Ishikawa (cell line): ENCODE data around the gene MAGI1.

Experiments used
- CEBPB ChIP-seq: IDR thresholded peaks from 2 replicates; pipeline ENCODE4 v1.6.1; 2012
- CREB1 ChIP-seq: IDR thresholded peaks from 2 replicates; pipeline ENCODE4 v1.6.1; 2012; ENCODE audit warnings: low read depth
- EGR1 ChIP-seq: IDR thresholded peaks from 2 replicates; pipeline ENCODE4 v1.6.1; 2012
- EP300 ChIP-seq: IDR thresholded peaks from 2 replicates; pipeline ENCODE4 v1.6.1; 2012; ENCODE audit warnings: borderline replicate concordance
- FOXM1 ChIP-seq: IDR thresholded peaks from 2 replicates; pipeline ENCODE4 v1.6.1; 2012; ENCODE audit warnings: low read depth, borderline replicate concordance
- MAX ChIP-seq: IDR thresholded peaks from 2 replicates; pipeline ENCODE4 v1.6.1; 2012
- NFIC ChIP-seq: IDR thresholded peaks from 2 replicates; pipeline ENCODE4 v1.6.1; 2012
- RAD21 ChIP-seq: IDR thresholded peaks from 2 replicates; pipeline ENCODE4 v1.6.1; 2012; ENCODE audit warnings: low read depth
- REST ChIP-seq: IDR thresholded peaks from 2 replicates; pipeline ENCODE4 v1.6.1; 2012; ENCODE audit warnings: low read depth, mild to moderate bottlenecking
- TAF1 ChIP-seq: IDR thresholded peaks from 2 replicates; pipeline ENCODE4 v1.6.1; 2012; ENCODE audit warnings: low read depth, mild to moderate bottlenecking
- TCF12 ChIP-seq: IDR thresholded peaks from 2 replicates; pipeline ENCODE4 v1.6.1; 2012; ENCODE audit warnings: low read depth
- TEAD4 ChIP-seq: IDR thresholded peaks from 2 replicates; pipeline ENCODE4 v1.6.1; 2012
- USF1 ChIP-seq: IDR thresholded peaks from 2 replicates; pipeline ENCODE4 v1.6.1; 2012
- YY1 ChIP-seq: IDR thresholded peaks from 2 replicates; pipeline ENCODE4 v1.6.1; 2012; ENCODE audit warnings: low read depth
- ZBTB7A ChIP-seq: IDR thresholded peaks from 2 replicates; pipeline ENCODE4 v1.6.1; 2012; ENCODE audit warnings: low read depth

The MAGI1 gene

GRCh38 chr3:65975032-65975431 lies 63.7 kb downstream of the MAGI1 start:
- TF ChIP-seq NFIC (no peak), TAF1 (no peak), EP300 (no peak)

GRCh38 chr3:65974509-65974908 lies 64.2 kb downstream of the MAGI1 start:
- no peak for TF ChIP-seq USF1
- no peak for TF ChIP-seq TCF12
- TF ChIP-seq TEAD4, result no peak

- no peak for TF ChIP-seq RAD21
- TF ChIP-seq REST, result no peak
- TF ChIP-seq USF1, result no peak
- TF ChIP-seq NFIC, result no peak
- no peak for TF ChIP-seq MAX
- no peak for TF ChIP-seq ZBTB7A
- TF ChIP-seq FOXM1, result no peak
- TF ChIP-seq TAF1, result no peak
- TF ChIP-seq CREB1, result no peak
- TF ChIP-seq YY1, result no peak
- no peak for TF ChIP-seq EGR1
- no peak for TF ChIP-seq CEBPB
- TF ChIP-seq EP300, result no peak
- no peak for TF ChIP-seq TEAD4
- TF ChIP-seq TCF12, result no peak
These were observed 66.0 kb downstream of the MAGI1 start for GRCh38 chr3:65972765-65973164.

GRCh38 chr3:65971293-65972252 lies 67.1 kb downstream of the MAGI1 start:
- no peak for TF ChIP-seq MAX
- TF ChIP-seq TEAD4, result no peak
- no peak for TF ChIP-seq REST
- TF ChIP-seq YY1, result no peak
- TF ChIP-seq RAD21, result no peak
- no peak for TF ChIP-seq CREB1
- TF ChIP-seq FOXM1, result no peak
- TF ChIP-seq NFIC, result no peak
- no peak for TF ChIP-seq TCF12
- TF ChIP-seq CEBPB, result no peak
- TF ChIP-seq ZBTB7A, result no peak
- TF ChIP-seq EGR1, result no peak
- no peak for TF ChIP-seq EP300
- TF ChIP-seq TAF1, result no peak
- TF ChIP-seq USF1, result no peak

- TF ChIP-seq TAF1 (no peak), RAD21 (no peak), ZBTB7A (no peak), TCF12 (no peak), REST (no peak), FOXM1 (no peak), MAX (no peak), USF1 (no peak)
These were observed 69.7 kb downstream of the MAGI1 start for GRCh38 chr3:65968996-65969395.
